Retinal pigment epithelial cell (primary cell): ENCODE measurements around the gene USP47.

ENCODE experiments used
- DNase-seq: peaks from one replicate; pipeline ENCODE4 v3.0.0-alpha.2; 2010; ENCODE audit warnings: low read depth
- H3K4me3 ChIP-seq: 2 replicates; pipeline ENCODE4 v1.5.1; 2011; ENCODE audit warnings: mild to moderate bottlenecking, low read length, control low read depth, moderate library complexity
- CTCF ChIP-seq: conservative IDR thresholded peaks from 2 replicates; pipeline ENCODE4 v1.5.1; 2011; ENCODE audit warnings: low read depth, low read length, control low read depth, inconsistent platforms

Gene USP47

GRCh38 chr11:11836676-11837231 is 5.0 kb upstream of the USP47 start:
- H3K4me3 ChIP-seq: no peak overlapping the region
- no peak for TF ChIP-seq CTCF
- DNase-seq: no peak

- no peak for TF ChIP-seq CTCF
- no peak for DNase-seq
These were observed 2.1 kb upstream of the USP47 start for GRCh38 chr11:11839718-11840117.

GRCh38 chr11:11841116-11841722 is 553 bp upstream of the USP47 start:
- TF ChIP-seq CTCF: no peak
- DNase-seq: no peak
- peak overlapping the region; percentile 84 for H3K4me3 ChIP-seq

More at GRCh38 chr11:11839718-11840117, 2.1 kb upstream of the USP47 start:
- H3K4me3 ChIP-seq: no peak overlapping the region

GRCh38 chr11:11842421-11843008 is 743 bp downstream of the USP47 start:
- DNase-seq: peak; percentile 53
- peak overlapping the region; percentile 84 for H3K4me3 ChIP-seq
- TF ChIP-seq CTCF: no peak

- peak overlapping the region; percentile 84 for H3K4me3 ChIP-seq
- DNase-seq: no peak
- TF ChIP-seq CTCF: no peak
These were observed 1.4 kb downstream of the USP47 start for GRCh38 chr11:11843211-11843621.

GRCh38 chr11:11843642-11844041 is 1.9 kb downstream of the USP47 start:
- no peak for DNase-seq
- no peak for TF ChIP-seq CTCF
- peak overlapping the region; percentile 84 for H3K4me3 ChIP-seq

- DNase-seq: no peak
- no peak for TF ChIP-seq CTCF
- peak overlapping the region; percentile 84 for H3K4me3 ChIP-seq
These were observed 2.5 kb downstream of the USP47 start for GRCh38 chr11:11844272-11844671.
